GM11168 (cell line): Measurements from ENCODE around the gene FBRSL1.

ENCODE experiments used
- in situ Hi-C: fragments of 300-500 bp; cut with MboI; formaldehyde crosslinking; loops from one replicate; pipeline ENCODE4 v1.12.0; 2022; ENCODE audit warnings: low sequenced_read_pairs; ENCODE audit not compliant: unreplicated experiment

The FBRSL1 gene

DNA sequence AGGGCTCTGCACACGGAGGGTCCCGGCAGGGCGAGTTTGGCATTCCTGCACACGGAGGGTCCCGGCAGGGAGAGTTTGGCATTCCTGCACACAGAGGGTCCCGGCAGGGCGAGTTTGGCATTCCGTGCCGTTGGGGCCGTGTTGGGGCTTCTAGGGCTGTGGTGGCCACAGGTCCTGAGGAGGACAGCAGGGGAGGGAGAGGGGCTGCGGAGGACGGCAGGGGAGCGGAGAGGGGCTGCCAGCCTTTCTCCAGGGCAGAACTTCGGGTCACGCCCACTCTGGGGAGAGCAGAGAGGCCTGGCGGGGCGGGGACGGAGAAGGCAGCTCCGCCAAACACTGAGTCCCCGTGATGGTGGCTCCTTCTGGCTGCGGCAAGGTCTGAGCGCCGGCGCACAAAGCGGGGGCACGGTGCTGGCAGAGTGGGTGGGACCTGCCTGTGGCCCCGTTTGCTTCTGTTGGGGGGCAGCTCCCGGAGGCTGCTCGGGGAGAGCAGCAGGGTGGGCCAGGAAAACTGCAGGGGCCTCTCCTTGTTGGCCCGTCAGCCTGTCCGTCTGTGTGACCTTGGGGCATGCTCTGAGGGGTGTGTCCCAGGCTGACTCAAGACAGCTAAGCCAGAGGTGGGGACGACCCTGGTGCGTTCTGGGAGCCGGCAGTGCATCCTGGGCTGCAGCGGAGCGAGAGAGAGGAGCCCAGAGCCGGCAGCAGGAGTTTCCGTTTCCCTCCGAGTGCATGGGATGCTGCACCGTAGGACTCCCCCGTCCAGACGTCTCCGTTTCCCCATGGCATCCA, 60.3 kb downstream of the FBRSL1 start:
- in situ Hi-C loops = no loop called here

DNA sequence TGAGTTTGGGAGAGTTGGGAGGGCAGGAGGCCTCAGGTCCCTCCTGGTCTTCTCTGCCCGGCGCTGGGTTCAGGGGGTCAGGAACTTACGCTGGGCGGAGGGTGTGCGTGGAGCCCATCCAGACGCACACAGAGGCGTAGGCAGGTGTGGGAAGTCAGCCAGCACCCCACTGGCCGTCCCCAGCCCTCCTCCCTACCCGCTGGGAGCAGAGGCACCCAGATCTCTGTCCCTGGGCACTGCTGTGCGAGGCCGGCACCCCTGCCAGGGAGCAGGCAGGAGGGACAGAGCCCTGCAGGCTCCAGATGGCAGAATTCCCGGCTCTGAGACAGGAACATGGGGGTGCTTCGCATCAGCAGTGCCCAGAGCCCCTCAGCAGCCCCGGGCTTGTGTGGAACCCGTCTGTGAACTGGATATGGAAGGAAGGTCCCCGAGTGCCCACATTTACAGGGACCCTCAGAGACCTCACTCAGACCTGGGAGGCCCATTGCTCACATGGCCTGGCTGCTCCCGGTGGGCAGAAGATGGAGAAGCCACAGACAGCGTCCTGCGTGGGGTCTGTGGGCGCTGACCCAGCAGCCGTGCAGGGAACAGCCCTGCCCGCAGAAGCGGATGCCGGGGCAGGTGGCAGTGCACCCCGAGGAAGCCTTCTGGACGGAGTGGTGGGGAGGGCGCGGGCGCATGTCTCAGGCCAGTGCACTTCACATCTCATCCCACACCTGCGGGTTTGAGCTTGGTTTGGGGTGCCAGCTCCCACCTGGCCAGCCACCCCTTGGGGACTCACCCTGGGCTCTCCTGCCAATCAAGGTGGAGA, 61.1 kb downstream of the FBRSL1 start:
- in situ Hi-C loops = no loop called here

DNA sequence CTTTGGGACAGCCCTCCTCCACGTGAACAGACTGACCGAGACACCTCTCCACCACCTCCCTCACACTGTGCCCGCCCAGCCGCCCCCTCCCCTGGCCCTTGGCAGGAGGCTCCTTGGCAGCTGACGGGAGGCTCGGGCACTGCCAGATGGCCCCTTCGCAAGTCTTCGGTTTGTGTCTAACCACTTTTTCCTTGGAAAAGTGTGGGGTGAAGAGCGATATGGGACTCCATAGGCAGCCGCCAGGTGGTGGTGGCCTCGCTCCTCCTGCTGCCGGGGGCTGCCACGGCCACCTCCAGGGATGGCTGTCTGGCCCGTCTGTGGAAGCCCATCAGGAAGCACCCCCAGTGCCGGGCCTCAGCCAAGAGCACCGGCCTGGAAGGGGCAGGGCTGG, 61.7 kb downstream of the FBRSL1 start:
- in situ Hi-C loops = no loop called here

DNA sequence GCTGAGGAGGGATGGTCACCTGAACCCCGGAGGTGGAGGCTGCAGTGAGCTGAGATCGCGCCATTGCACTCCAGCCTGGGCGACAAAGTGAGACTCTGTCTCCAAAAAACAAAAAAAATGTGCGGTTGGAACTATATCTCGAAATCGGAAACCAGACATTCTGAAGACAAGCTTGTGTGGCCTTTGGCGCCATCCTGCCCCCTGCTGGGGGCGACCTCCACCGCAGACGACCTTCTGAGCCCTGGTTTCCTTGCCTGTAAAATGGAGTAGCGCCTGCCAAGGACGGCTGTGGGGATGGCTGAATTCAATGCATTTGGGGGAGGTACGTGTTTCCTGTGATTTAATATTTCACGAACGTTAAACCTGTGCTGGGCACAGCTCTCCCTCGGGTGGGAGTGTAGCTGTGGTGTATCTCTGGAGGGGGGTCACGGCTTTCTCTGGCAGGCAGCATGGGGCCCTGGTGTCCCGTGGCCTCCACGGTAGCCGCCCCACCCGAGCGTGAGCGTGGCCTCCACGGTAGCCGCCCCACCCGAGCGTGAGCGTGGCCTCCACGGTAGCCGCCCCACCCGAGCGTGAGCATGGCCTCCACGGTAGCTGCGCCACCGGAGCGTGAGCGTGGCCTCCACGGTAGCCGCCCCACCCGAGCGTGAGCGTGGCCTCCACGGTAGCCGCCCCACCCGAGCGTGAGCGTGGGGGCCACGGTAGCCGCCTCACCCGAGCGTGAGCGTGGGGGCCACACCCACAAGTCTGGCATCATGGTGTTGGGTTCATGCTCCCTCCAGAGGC, 65.1 kb downstream of the FBRSL1 start:
- in situ Hi-C loops = no loop called here

DNA sequence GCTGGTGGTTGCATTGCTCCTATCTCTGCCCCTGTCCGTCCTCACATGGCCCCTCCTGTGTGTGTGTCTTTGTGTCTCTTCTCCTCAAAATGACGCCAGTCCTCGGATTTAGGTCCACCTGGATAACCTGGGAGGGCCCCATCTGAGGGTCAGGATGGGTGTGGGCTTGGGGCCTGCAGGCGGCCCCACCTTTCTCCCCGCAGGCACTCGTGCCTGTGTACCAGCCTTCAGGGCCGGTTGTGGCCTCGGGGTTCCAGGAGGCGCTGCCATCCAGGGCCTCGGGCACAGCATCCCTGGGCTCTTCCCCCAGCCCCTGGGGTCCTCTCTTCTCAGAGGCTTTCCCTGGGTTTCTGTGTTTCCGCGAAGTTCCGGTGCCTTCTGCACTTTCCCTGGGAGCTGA, 65.7 kb downstream of the FBRSL1 start:
- in situ Hi-C loops = no loop called here

DNA sequence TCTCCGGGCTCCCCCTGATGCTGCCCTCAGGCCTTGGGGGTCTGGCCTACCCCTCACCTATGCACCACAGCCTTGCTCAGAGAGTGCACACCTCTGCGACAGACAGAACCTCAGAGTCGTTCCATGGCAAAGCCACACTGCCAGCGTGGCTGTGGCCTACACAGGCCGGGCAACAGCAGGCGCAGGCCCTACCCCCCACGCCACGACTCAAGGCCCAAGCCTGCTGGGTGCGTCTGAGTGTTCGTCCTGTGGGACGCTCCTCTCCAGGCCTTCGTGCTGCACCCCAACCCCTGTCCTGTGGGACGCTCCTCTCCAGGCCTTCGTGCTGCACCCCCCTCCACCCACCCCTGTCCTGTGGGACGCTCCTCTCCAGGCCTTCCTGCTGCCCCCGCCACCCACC, 66.3 kb downstream of the FBRSL1 start:
- in situ Hi-C loops = no loop called here

DNA sequence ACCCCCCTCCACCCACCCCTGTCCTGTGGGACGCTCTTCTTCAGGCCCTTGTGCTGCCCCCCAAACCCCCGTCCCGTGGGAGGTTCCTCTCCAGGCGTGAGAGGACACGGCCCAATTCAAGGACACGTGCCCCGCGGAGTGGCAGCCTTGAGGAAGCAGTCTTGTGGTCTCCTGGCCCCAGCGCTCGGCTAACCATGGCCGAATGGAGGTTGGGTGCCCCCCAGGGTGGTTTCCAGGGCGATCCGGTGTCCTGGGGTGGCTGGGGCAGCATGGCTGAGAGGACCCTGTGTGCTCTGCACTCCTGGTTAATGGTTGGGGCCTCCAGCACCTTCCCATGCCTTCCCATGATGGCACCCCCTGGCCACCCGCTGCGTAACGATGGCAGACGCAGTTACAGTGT, 66.8 kb downstream of the FBRSL1 start:
- in situ Hi-C loops = no loop called here

DNA sequence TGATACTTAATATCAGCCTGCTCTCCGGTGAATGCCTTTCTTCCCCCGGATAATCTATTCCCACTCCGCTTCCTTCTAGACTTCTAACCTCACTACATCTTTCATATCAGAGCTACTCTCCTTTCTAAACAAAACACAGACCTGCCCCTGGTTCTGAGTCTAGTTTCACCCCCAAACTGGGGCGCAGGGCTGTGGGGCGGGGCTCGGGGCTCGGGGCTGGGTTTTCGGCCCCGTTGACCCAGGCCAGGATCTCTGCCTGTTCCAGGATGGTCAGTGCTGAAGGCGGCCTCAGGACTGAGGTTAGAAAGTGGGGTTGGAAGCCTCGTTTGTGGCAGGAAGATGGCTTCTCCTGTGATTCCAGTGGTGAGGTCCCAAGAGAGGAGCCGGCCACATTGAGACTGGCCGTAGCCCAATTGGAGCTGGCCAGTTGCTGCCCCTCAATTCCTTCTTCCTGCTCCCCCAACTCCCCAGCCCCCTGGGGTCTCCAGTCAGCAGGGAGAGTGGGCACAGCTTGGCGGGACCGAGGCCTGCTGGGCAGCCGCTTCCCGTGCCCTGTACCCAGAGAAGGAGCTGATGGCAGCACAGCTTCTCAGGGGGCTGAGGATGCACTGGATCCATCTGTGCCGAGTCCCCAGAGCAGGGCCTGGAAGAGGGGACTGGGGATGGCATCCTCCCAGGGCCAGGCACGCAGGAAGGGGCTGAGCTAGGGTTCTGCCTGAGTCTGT, 67.5 kb downstream of the FBRSL1 start:
- in situ Hi-C loops = no loop called here

DNA sequence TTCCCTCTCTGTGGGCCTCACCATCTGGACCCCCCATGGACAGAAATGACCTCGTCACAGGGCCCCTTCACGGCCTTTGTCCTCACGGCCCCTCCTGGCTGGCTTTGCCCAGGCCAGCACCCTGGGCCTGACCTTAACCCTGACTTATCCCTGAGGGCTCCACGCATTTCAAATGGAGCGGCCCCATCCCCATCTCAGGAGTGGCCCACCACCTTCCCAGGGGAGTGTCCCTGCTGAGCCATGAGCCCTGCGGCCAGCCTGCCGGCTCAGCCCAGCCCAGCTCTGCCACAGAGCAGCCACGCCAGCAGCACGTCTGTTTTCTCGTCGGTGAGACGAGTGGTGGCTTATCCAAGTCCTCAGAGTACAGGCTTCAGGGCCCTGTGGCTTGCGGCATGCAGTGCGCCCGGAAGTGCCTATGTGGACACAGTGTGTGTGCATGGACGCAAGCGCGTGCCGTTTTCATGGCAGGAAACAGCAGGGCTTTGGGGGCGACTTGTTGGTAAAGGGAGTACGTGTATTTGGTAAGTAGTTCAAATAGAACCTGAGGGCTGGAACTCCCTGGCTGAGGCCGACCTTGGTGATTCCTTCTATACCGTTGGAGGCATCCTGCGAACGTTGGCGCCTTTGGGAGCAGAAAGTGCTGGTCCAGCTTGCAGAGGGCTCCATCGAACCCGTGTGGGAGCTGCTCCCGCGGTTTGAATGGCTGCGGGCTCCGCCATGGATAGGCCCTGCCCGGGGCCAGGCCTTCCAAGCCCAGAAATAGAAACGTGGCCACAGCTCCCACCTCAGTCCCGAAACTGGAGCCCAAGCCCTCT, 68.3 kb downstream of the FBRSL1 start:
- in situ Hi-C loops = no loop called here

DNA sequence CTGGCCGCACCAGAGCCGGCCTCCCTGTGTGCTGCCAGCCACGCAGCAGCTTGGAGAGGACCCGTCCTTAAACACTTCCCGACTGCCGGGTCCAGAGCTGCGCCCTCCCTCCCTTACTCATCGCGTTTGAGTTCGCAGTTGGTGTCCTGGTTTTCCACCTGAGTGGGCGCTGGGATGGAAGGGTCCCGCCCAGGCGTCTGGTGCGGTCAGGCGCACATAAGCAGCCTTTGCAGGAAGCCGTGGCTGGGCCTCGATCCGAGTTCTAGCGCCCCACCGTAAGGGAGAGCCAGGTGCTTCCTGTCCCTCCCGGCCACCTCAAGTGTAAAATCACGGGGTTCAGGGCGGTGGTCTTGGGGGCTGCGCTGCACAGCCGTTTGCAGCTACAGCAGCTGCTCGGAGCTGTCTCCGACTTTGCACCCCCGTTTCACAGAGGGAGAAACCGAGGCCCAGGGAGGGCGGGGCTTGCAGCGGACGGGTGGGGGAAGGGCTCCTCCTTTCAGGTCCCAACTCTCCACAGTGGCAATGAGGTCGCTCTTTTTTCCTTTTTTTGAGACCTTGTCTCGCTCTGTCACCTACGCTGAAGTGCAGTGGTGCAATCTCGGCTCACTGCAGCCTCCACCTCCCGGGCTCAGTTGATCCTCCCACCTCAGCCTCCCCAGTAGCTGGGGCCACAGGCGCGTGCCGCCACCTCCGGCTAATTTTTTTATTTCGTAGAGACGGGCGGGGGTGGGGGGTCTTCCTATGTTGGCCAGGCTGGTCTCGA, 69.1 kb downstream of the FBRSL1 start:
- in situ Hi-C loops = no loop called here

DNA sequence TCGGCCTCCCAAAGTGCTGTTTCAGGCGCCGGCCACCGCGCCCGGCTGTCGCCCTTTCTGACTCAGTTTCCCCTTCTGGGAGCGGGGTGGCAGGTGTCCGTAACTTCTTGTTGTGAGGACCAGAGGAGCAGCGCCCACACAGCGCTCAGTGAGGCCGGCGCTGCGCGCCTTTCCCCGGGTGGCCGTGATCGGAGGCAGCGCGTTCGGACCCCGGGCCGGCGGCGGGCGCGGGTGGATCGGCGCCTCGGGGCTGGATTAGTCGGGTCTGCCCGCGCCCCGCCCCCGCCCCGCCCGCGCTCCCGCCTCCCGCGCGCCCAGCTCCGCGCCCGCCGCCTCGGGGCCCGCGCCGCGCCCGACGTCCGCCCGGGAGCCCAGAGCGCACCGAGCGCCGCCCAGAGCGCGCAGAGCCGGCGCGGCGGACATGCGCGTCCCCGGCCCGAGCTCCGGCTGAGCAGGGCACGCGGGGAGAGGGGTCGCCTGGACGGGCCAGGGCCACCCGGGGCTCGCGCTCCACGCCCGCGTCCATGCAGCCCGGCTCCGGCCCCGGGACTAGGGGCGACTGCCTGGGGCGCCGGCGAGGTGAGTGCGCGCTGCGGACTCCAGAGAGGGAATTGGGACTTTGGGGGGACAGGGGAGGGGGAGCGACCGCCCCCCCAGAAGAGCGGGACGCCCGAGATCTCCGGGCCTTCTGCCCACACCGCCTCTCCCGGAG, 69.9 kb downstream of the FBRSL1 start:
- in situ Hi-C loops = no loop called here

DNA sequence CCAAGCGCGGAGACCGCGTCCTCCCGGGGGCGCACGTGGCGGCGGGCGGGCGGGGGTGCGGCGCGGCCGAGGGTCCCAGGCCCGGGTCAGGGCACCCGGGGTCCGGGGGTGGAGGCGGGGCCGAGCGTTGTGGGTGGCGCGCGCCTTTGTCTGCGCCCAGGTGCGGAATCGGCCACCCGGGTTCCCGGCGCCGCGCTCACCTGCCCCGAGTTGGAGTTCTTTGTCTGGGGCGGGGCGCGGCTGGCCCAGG, 70.3 kb downstream of the FBRSL1 start:
- in situ Hi-C loops = no loop called here

DNA sequence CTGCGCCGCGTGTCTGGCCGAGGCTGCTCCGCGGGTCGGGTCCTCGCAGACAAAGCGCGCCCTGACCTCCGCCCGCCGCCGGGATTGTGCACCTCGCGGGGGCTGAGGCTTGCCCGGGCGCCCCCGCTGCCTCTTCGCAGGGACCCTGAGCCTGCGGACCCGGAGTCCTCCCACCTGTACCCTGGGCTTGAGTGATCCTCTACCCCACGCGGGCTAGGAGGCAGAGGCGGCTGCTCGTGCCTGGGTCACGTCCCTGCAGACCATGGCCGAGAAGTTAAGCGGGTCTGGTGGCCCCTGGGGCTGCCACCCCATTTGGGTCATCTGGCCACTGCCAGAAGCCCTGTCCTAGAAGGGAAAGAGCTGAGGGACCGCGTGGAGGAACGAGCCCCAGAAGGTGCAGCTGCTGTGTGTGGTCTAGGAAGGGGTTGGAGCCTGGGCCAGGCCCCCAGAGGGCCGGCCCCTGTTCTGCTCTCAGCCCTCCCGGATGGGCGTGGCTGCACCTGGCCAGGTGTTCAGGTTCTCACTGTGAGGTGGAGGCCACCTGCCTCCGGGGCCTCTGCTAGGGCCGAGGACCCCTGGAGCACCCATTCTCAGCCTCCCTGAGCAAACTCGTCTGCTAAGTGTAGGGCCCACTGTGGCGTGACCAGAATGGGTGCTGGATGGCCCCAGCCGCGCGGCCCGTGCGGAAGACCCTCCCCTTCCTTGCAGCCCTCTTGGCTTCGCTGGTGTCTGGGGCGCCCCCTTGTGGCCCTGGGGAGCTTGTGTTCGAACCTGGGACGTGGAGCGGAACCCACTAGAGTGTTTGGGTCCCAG, 70.9 kb downstream of the FBRSL1 start:
- in situ Hi-C loops = no loop called here
